ENCODE results near the gene RFX1.

GRCh38 chr19:13990085-13990484 lies 16.0 kb downstream of the RFX1 start:
- no peak for TF ChIP-seq CTCF (IDR thresholded peaks at IDR 0.05)
- no peak for TF ChIP-seq EZH2 (IDR thresholded peaks at IDR 0.05; ENCODE audit: borderline replicate concordance, insufficient read depth, low read depth, low read length, poor library complexity, severe bottlenecking)

All from B cell (primary cell).